GM12878 (cell line): ENCODE results near the gene EDEM3. TPM values are rescaled to one million over a fixed set of nuclear protein-coding genes. Genes with fewer than 3 reads are reported as not detected.

ENCODE experiments used
- ATAC-seq: fragments of 200-7000 bp; cut with Tn5 transposase; 3 replicates; pipeline ENCODE4 v1.9.1; 2020; ENCODE audit warnings: mild to moderate bottlenecking, moderate library complexity
- BruUV-seq: library from RNA; stranded (reverse); fragments of 400-500 nt; replicated peaks from 2 replicates; lab custom pipeline; 2021; lab: Mats Ljungman, UMichigan
- CTCF ChIA-PET: fragments of 300-600 bp; sonication (Branson Sonifier 250); formaldehyde crosslinking; extraction: SDS; loops from one replicate; lab custom pipeline; 2021; ENCODE audit warnings: inconsistent platforms; lab: Yijun Ruan, JAX
- POLR2A ChIA-PET: fragments of 350-600 bp; formaldehyde crosslinking; extraction: SDS; loops from one replicate; lab custom pipeline; 2021; ENCODE audit warnings: inconsistent platforms; lab: Charles Lee
- RAD21 ChIA-PET: fragments of 300-600 bp; sonication (Branson Sonifier 250); formaldehyde crosslinking; loops from one replicate; lab custom pipeline; 2023; ENCODE audit warnings: antibody characterized with exemption; ENCODE audit not compliant: unreplicated experiment; lab: Charles Lee
- SMC1A ChIA-PET: fragments of 300-600 bp; sonication (Branson Sonifier 250); formaldehyde crosslinking; loops from one replicate; lab custom pipeline; 2023; ENCODE audit not compliant: unreplicated experiment, uncharacterized antibody; lab: Charles Lee
- DNase-seq: peaks from one replicate; pipeline ENCODE4 v3.0.0-alpha.2; 2011; ENCODE audit warnings: low read depth, low spot score
- FAIRE-seq: peaks from 3 replicates; lab custom pipeline; 2011; peaks lifted over from hg19 to GRCh38; lab: Jason Lieb, UNC
- H2AFZ ChIP-seq: 2 replicates; pipeline ENCODE4 v1.6.0; 2011; ENCODE audit warnings: low read depth, low read length, control low read depth; ENCODE audit not compliant: control insufficient read depth
- H3K27ac ChIP-seq: 2 replicates; pipeline ENCODE4 v1.5.1; 2011; ENCODE audit warnings: control low read depth; ENCODE audit not compliant: control insufficient read depth, insufficient read depth
- H3K27me3 ChIP-seq, 2 experiments: replicated peaks in 1 of 2; 2 replicates each; pipeline versions ENCODE4 v1.6.0 to v1.6.1; 2011; ENCODE audit warnings: low read length in 1 of 2; ENCODE audit not compliant: control insufficient read depth in 2 of 2, insufficient read depth in 2 of 2
- H3K36me3 ChIP-seq, 2 experiments: 2 replicates each; pipeline ENCODE4 v1.5.1; 2011; ENCODE audit warnings: low read length in 1 of 2; ENCODE audit not compliant: control insufficient read depth in 2 of 2, insufficient read depth in 2 of 2
- H3K4me1 ChIP-seq: 2 replicates; pipeline ENCODE4 v1.6.1; 2011; ENCODE audit warnings: mild to moderate bottlenecking, low read length, moderate library complexity, mixed read lengths; ENCODE audit not compliant: control insufficient read depth, insufficient read depth
- H3K4me2 ChIP-seq: 2 replicates; pipeline ENCODE4 v1.6.0; 2011; ENCODE audit warnings: control low read depth; ENCODE audit not compliant: control insufficient read depth, insufficient read depth
- H3K4me3 ChIP-seq: fragments of 200-600 bp; sonication (generic); 2 replicates; pipeline ENCODE4 v1.5.1; 2016
- H3K79me2 ChIP-seq: 2 replicates; pipeline ENCODE4 v1.6.0; 2011; ENCODE audit warnings: low read length; ENCODE audit not compliant: control insufficient read depth, insufficient read depth
- H3K9ac ChIP-seq: 2 replicates; pipeline ENCODE4 v1.8.0; 2011; ENCODE audit warnings: low read length, control low read depth, mixed read lengths; ENCODE audit not compliant: control insufficient read depth, insufficient read depth
- H3K9me3 ChIP-seq: replicated peaks from 3 replicates; pipeline ENCODE4 v1.5.1; 2011; ENCODE audit warnings: mild to moderate bottlenecking, low read length; ENCODE audit not compliant: control insufficient read depth, insufficient read depth
- H4K20me1 ChIP-seq: 2 replicates; pipeline ENCODE4 v1.6.0; 2011; ENCODE audit not compliant: control insufficient read depth, insufficient read depth
- CREM ChIP-seq: IDR thresholded peaks from 2 replicates; pipeline ENCODE4 v1.6.1; 2014; ENCODE audit warnings: antibody characterized with exemption, low read depth
- MLLT1 ChIP-seq: fragments of 450-650 bp; IDR thresholded peaks from 2 replicates; pipeline ENCODE4 v1.6.1; 2016; ENCODE audit warnings: mild to moderate bottlenecking
- NR2C1 ChIP-seq: fragments of 450-650 bp; IDR thresholded peaks from 2 replicates; pipeline ENCODE4 v1.6.1; 2017; ENCODE audit warnings: antibody characterized with exemption, mild to moderate bottlenecking, moderate library complexity
- POU2F2 ChIP-seq: IDR thresholded peaks from 3 replicates; pipeline ENCODE4 v1.6.1; 2011; ENCODE audit warnings: low read depth, mild to moderate bottlenecking, low read length, borderline replicate concordance
- SMC3 ChIP-seq: IDR thresholded peaks from 2 replicates; pipeline ENCODE4 v1.6.1; 2011; ENCODE audit warnings: low read length, improper control_type of control experiment, borderline replicate concordance
- TCF12 ChIP-seq: IDR thresholded peaks from 2 replicates; pipeline ENCODE4 v1.6.1; 2011; ENCODE audit warnings: low read depth, mild to moderate bottlenecking, low read length
- YY1 ChIP-seq: IDR thresholded peaks from 2 replicates; pipeline ENCODE4 v1.6.1; 2011; ENCODE audit warnings: low read depth, mild to moderate bottlenecking, low read length
- ZBED1 ChIP-seq: IDR thresholded peaks from 2 replicates; pipeline ENCODE4 v1.6.1; 2016; ENCODE audit warnings: borderline replicate concordance
- ZNF622 ChIP-seq: fragments of 450-650 bp; IDR thresholded peaks from 2 replicates; pipeline ENCODE4 v1.6.1; 2017; ENCODE audit warnings: mild to moderate bottlenecking, inconsistent platforms
- WGBS: methylation state at CpG from one replicate; pipeline ENCODE4 v1.1.6; 2016; ENCODE audit warnings: low lambda C conversion rate; ENCODE audit not compliant: insufficient replicate concordance, insufficient coverage; ENCODE audit errors: missing lambda C conversion rate; 5-methylcytosine and 5-hydroxymethylcytosine counted together
- in situ Hi-C: fragments of 300-500 bp; cut with MboI; formaldehyde crosslinking; loops from 9 replicates; pipeline ENCODE4 v1.14.3; 2018; ENCODE audit warnings: mixed read lengths
- intact Hi-C: fragments of 100-400 bp; cut with micrococcal nuclease; formaldehyde crosslinking; loops from one replicate; pipeline ENCODE4 v1.14.2; 2022; ENCODE audit not compliant: unreplicated experiment
- polyA plus RNA-seq, 11 experiments: library from polyadenylated mRNA; depleted of rRNA in 4 of 11; unstranded in 6 of 11; stranded (reverse) in 5 of 11; fragments of >200 nt; fragmentation: Nextera tagmentation in 4 of 11; fragmentation: Illumina TruSeq in 1 of 11; extraction: Ambion mirVana in 4 of 11; extraction: Trizol in 1 of 11; gene quantifications; 1 replicate in 1 of 11; 2 replicates in 10 of 11; pipeline versions ENCODE4 v1.2.1 to v1.2.3, GENCODE V29; 2011 to 2016; ENCODE audit warnings: inconsistent platforms in 2 of 11, missing spikeins in 2 of 11, low read depth in 1 of 11
- total RNA-seq, 4 experiments: library from RNA; depleted of rRNA in 3 of 4; stranded (reverse); fragments of >200 nt in 3 of 4; fragmentation: Illumina TruSeq in 1 of 4; extraction: Trizol in 1 of 4; gene quantifications; 2 replicates each; pipeline versions ENCODE4 v1.2.1 to v1.2.3, GENCODE V29; 2013 to 2021

EDEM3 gene
- total and polyA plus RNA-seq, 10 of the 15 experiments (the other 5 are each of a cell fraction or from before 2014, with no cell fraction given): 6.4 to 19.3 (median 14.3) TPM

- no peaks in the 10 kb centered on the region for H3K27me3 ChIP-seq
- TF ChIP-seq POU2F2: no peak
- no peak for TF ChIP-seq YY1
- no peak for TF ChIP-seq ZBED1
- no peak for TF ChIP-seq ZNF622
- no peak for TF ChIP-seq TCF12
- no peak for TF ChIP-seq SMC3
- TF ChIP-seq MLLT1: no peak
- TF ChIP-seq CREM: no peak
- no peak for TF ChIP-seq NR2C1
- no peaks in the 10 kb centered on the region for H3K9me3 ChIP-seq
- FAIRE-seq (no peak), ATAC-seq (no peak), DNase-seq (no peak)
- H3K4me3 ChIP-seq: no peak overlapping the region
- H3K4me2 ChIP-seq: no peak overlapping the region
- ChIA-PET POLR2A (no interaction called here), RAD21 (no interaction called here), SMC1A (no interaction called here), CTCF (interaction anchor here (2.2 kb wide), 1 partner anchor 413 kb away, joined by 8 read pairs; no protein-coding TSS in a partner anchor)
- in situ Hi-C loops (no loop called here), intact Hi-C loops (loop anchor here (5.0 kb wide), 1 partner anchor 400 kb away; the partner anchor contains the start of genes SWT1 and TRMT1L)
- H3K79me2 ChIP-seq: peaks cover 23% of the 10 kb centered on the region
- no peaks in the 10 kb centered on the region for H3K36me3 ChIP-seq
- no peak overlapping the region for H3K27ac ChIP-seq
- no peak overlapping the region for H3K9ac ChIP-seq
- no peaks in the 10 kb centered on the region for H3K4me1 ChIP-seq
- H4K20me1 ChIP-seq: no peaks in the 10 kb centered on the region
- 80% methylated on average over 10 of the region's 10 CpGs for WGBS
- BruUV-seq: no TSS peak
- H2AFZ ChIP-seq: no peak overlapping the region
Observed at GRCh38 chr1:184757406-184757805, 2.7 kb upstream of the EDEM3 start.
